ENCODE data around the gene UBASH3A. TPM values are rescaled to one million over a fixed set of nuclear protein-coding genes. Genes with fewer than 3 reads are reported as not detected.

Gene UBASH3A
- polyA plus RNA-seq, 3 donors = not detected

- no peaks in the 10 kb centered on the region for H3K9me3 Mint-ChIP-seq
- H3K36me3 Mint-ChIP-seq = no peaks in the 10 kb centered on the region
- H3K4me1 ChIP-seq (ENCODE audit: control insufficient read depth in 1 of 2, insufficient read depth in 2 of 2, low read length in 2 of 2) = peaks cover 23 to 28% of the 10 kb centered on the region in 2 donors
- H3K79me2 ChIP-seq (ENCODE audit: insufficient read depth, low read length) = no peaks in the 10 kb centered on the region
- no peak overlapping the region for H3K4me3 ChIP-seq (replicated peaks in 1 of 3; ENCODE audit: low read depth in 2 of 3, low read length in 3 of 3)
- no peak overlapping the region for H3K27ac ChIP-seq (ENCODE audit: low read depth in 1 of 2, low read length in 2 of 2)
- H4K20me1 ChIP-seq (ENCODE audit: insufficient read depth, low read length) = no peaks in the 10 kb centered on the region
- peak in 2 of 3 donors; percentile 13 to 47 for DNase-seq
- no peaks in the 10 kb centered on the region for H3K27me3 ChIP-seq (ENCODE audit: control insufficient read depth in 2 of 2, insufficient read depth in 2 of 2, low read length in 2 of 2)
- no peaks in the 10 kb centered on the region for H3K9me3 ChIP-seq (replicated peaks in 1 of 2; ENCODE audit: control insufficient read depth in 1 of 2, insufficient read depth in 1 of 2, low read length in 2 of 2)
- H3K27ac Mint-ChIP-seq = peak overlapping the region in 3 of 7 donors; percentile 40 to 70 (median 60)
- peaks cover 1 to 11% (median 1%) of the 10 kb centered on the region in 3 donors for H3K27me3 Mint-ChIP-seq (ENCODE audit: low read depth in 3 of 3)
- no peak overlapping the region for H3K4me3 Mint-ChIP-seq
- H3K4me1 Mint-ChIP-seq = peaks cover 32% of the 10 kb centered on the region
- H3K4me2 ChIP-seq (replicated peaks; ENCODE audit: extremely low read depth, low read length, poor library complexity, severe bottlenecking) = no peak overlapping the region
- no peak overlapping the region for H2AFZ ChIP-seq (ENCODE audit: insufficient read depth, low read depth, low read length, poor library complexity, severe bottlenecking)
- WGBS (ENCODE audit: insufficient coverage) = 35% methylated on average over 11 of the region's 12 CpGs
- TF ChIP-seq CTCF (IDR thresholded peaks at IDR 0.05) = peak; percentile 21
- H3K9ac ChIP-seq (ENCODE audit: insufficient read depth, low read length, poor library complexity, severe bottlenecking) = no peak overlapping the region
- no peaks in the 10 kb centered on the region for H3K36me3 ChIP-seq (replicated peaks in 1 of 2; ENCODE audit: control insufficient read depth in 1 of 2, insufficient read depth in 2 of 2, low read length in 2 of 2)
- intact Hi-C loops (cut with micrococcal nuclease) = loop anchor here in 1 of 2 donors (10.0 kb wide), 1 partner anchor 653 kb away; no protein-coding TSS in a partner anchor
These were observed 63.7 kb downstream of the UBASH3A start for GRCh38 chr21:42467140-42467983.

GRCh38 chr21:42468491-42469131 lies 64.9 kb downstream of the UBASH3A start:
- Histone ChIP-seq H3K79me2 (ENCODE audit: insufficient read depth, low read length) (no peaks in the 10 kb centered on the region), H3K27ac (ENCODE audit: low read depth in 1 of 2, low read length in 2 of 2) (no peak overlapping the region), H3K36me3 (replicated peaks in 1 of 2; ENCODE audit: control insufficient read depth in 1 of 2, insufficient read depth in 2 of 2, low read length in 2 of 2) (no peaks in the 10 kb centered on the region), H3K4me1 (ENCODE audit: control insufficient read depth in 1 of 2, insufficient read depth in 2 of 2, low read length in 2 of 2) (peaks cover 23 to 28% of the 10 kb centered on the region in 2 donors), H4K20me1 (ENCODE audit: insufficient read depth, low read length) (no peaks in the 10 kb centered on the region), H3K4me2 (replicated peaks; ENCODE audit: extremely low read depth, low read length, poor library complexity, severe bottlenecking) (no peak overlapping the region), H3K9ac (ENCODE audit: insufficient read depth, low read length, poor library complexity, severe bottlenecking) (no peak overlapping the region), H3K27me3 (ENCODE audit: control insufficient read depth in 2 of 2, insufficient read depth in 2 of 2, low read length in 2 of 2) (no peaks in the 10 kb centered on the region), H3K4me3 (replicated peaks in 1 of 3; ENCODE audit: low read depth in 2 of 3, low read length in 3 of 3) (no peak overlapping the region), H2AFZ (ENCODE audit: insufficient read depth, low read depth, low read length, poor library complexity, severe bottlenecking) (no peak overlapping the region), H3K9me3 (replicated peaks in 1 of 2; ENCODE audit: control insufficient read depth in 1 of 2, insufficient read depth in 1 of 2, low read length in 2 of 2) (no peaks in the 10 kb centered on the region)
- DNase-seq = no peak
- H3K4me1 Mint-ChIP-seq = peaks cover 32% of the 10 kb centered on the region
- H3K27ac Mint-ChIP-seq = no peak overlapping the region
- TF ChIP-seq CTCF (IDR thresholded peaks at IDR 0.05) = no peak
- intact Hi-C loops (cut with micrococcal nuclease) = loop anchor here in 1 of 2 donors (10.0 kb wide), 1 partner anchor 654 kb away; no protein-coding TSS in a partner anchor
- no peaks in the 10 kb centered on the region for H3K9me3 Mint-ChIP-seq
- H3K36me3 Mint-ChIP-seq = no peaks in the 10 kb centered on the region
- H3K27me3 Mint-ChIP-seq (ENCODE audit: low read depth in 3 of 3) = peaks cover 1 to 11% (median 1%) of the 10 kb centered on the region in 3 donors
- WGBS (ENCODE audit: insufficient coverage) = 78% methylated on average over 1 of the region's 6 CpGs
- no peak overlapping the region for H3K4me3 Mint-ChIP-seq
